Astrocyte of the cerebellum (primary cell): ENCODE measurements around the gene FILIP1L.

Experiments
- DNase-seq: peaks from one replicate; pipeline ENCODE4 v3.0.0-alpha.2; 2011; ENCODE audit warnings: low read depth
- H3K4me3 ChIP-seq: 2 replicates; pipeline ENCODE4 v1.5.1; 2011; ENCODE audit warnings: mild to moderate bottlenecking, low read depth, low read length, moderate library complexity
- in situ Hi-C: cut with HindIII; loops from 2 replicates; pipeline ENCODE4 v1.10.0; 2017; ENCODE audit warnings: low sequenced_read_pairs
- TF ChIP-seq, protein P1 (sequence below): IDR thresholded peaks from 2 replicates; pipeline ENCODE4 v1.5.1; 2012; ENCODE audit warnings: low read length, low read depth, moderate library complexity, mild to moderate bottlenecking; ENCODE audit errors: missing control alignments

Gene FILIP1L

DNA sequence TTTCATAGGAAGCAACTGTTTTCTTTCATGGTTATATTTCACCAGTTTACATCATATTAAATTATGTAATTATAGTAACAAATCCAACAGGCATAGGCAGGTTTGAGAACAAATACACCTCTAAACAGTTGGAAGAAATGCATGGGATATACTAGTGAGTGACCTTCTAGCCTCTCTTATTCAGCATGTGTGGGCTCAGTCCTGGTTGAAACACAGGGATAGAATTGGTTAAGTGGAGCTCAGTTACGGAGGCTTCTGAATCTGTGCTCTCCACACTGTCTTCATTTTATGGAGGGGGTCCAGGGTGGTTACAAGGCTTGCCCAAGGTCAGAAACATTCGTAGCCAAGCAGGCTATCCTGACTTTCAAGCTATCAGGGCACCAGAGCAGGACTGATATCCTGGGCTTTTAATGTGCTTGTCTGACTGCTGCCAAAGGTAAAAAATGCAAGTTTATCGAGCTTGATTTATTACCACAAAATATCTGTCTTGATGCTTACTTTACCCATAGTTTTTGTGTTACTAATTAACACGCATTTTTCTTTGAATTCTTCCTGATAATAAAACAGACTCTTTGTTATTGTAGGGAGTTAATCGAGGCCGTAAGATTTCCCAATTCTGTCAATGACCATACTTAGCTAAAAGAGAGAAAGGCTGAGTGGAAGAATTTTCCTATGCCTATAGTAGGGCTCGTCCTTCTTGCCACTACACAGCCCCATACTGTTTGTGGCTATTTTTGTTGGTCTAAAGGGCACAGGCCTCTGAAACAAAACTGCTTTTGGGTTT, 89.6 kb downstream of the FILIP1L start:
- TF ChIP-seq, protein P1, sequence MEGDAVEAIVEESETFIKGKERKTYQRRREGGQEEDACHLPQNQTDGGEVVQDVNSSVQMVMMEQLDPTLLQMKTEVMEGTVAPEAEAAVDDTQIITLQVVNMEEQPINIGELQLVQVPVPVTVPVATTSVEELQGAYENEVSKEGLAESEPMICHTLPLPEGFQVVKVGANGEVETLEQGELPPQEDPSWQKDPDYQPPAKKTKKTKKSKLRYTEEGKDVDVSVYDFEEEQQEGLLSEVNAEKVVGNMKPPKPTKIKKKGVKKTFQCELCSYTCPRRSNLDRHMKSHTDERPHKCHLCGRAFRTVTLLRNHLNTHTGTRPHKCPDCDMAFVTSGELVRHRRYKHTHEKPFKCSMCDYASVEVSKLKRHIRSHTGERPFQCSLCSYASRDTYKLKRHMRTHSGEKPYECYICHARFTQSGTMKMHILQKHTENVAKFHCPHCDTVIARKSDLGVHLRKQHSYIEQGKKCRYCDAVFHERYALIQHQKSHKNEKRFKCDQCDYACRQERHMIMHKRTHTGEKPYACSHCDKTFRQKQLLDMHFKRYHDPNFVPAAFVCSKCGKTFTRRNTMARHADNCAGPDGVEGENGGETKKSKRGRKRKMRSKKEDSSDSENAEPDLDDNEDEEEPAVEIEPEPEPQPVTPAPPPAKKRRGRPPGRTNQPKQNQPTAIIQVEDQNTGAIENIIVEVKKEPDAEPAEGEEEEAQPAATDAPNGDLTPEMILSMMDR: no peak
- no peak overlapping the region for H3K4me3 ChIP-seq
- in situ Hi-C loops: no loop called here
- DNase-seq: no peak

DNA sequence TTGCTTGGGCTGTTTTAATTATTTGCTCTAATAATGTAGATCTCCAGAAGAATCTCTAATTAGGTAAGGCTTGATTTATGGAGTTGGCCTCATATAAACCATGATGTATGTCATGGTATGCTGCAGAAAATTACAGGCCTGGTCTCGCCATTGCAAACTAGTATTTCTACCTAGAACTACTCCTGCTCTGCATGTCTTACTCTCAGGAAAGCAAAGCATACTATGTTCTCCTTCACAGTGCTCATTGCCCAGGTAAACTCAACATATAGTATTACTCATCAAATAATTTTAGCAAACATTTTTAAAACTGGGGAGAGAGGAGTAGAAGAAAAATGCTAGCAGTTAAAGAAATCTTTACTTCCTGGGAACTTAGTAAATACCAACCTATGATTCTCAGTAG, 90.7 kb downstream of the FILIP1L start:
- no peak overlapping the region for H3K4me3 ChIP-seq
- in situ Hi-C loops: no loop called here
- TF ChIP-seq, protein P1: no peak
- no peak for DNase-seq

DNA sequence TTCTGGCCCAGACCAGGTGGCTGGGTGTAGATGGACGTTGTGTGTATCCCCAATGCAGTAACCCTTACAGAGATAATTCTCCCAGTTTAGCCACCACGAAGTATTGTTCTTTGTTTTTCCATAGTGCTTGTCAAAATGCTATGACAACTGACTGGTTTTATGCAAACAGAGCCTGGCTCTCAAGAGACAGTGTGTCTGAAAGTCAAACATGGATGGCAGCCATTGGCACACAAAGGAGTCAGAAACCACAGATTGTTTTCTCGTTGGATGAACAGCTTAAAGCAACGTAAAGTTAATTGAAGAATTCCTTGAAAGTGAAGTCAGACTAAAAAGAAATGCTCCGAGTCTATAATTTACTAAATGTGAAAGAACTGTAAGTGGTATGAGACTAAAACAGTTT, 91.2 kb downstream of the FILIP1L start:
- in situ Hi-C loops: no loop called here
- DNase-seq: peak; percentile 90
- TF ChIP-seq, protein P1: no peak

GRCh38 chr3:100022506-100022905, 91.8 kb downstream of the FILIP1L start:
- H3K4me3 ChIP-seq: no peak overlapping the region
- in situ Hi-C loops: no loop called here
- TF ChIP-seq, protein P1: no peak
- no peak for DNase-seq

More for the DNA sequence above, 91.2 kb downstream of the FILIP1L start:
- H3K4me3 ChIP-seq: no peak overlapping the region

GRCh38 chr3:100020876-100021644, 93.2 kb downstream of the FILIP1L start:
- in situ Hi-C loops: no loop called here
- no peak for DNase-seq
- TF ChIP-seq, protein P1: no peak
- no peak overlapping the region for H3K4me3 ChIP-seq

DNA sequence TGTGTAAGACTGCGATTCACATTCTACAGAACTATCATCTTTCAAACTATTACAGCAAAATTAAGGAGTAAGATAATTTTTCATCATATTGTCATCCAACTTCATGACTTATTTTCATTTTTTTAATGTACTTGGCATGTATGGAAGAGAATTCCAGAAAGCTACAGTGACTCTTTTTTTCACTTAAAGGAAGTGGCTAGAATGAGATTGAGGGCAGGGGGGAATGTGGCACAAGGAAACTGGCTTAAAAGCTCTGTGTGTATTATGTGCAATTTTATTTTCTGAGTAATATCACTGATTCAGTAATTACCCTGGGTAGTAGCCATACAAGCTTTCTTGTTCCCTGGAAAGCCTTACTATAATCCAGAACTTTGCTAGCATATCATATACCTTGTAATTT, 94.6 kb downstream of the FILIP1L start:
- in situ Hi-C loops: no loop called here
- no peak for DNase-seq
- TF ChIP-seq, protein P1: no peak
- no peak overlapping the region for H3K4me3 ChIP-seq
